Stimulated activated CD8-positive, alpha-beta memory T cell treated with anti-CD3 and anti-CD28 coated beads, Interleukin-2, amount 100 ng/mL, for 48 hours (primary cell): ENCODE results near the gene MAP2K1.
"Not testable (repeated sequence)": the region's sequence is repeated elsewhere in the genome, so short reads cannot be mapped to it uniquely, and the experiment has no call there.

Experiments
- DNase-seq, 2 donors: peaks; one replicate each; pipeline ENCODE4 v3.0.0-alpha.2; 2020; ENCODE audit warnings: low read depth in 2 of 2

Gene MAP2K1

DNA sequence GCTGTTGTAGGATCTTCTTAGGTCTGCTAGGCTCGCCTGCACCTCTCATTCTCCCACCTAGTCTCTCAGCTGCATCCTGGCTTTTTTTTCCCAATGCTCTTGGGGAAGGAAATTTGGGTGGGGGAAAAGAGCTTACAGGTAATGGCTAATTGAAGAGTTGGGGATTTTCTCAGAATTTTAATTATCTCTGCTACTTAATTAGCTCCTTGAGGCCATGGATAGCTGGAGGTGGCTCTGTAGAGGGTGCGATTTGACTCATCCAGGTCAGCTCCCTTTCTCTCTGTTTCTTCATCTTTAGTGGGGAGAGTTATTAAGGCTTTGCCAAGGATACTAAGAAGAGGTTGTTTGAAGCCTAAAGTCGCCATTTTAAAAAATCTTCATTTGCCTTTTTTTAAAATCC, 88.3 kb downstream of the MAP2K1 start:
- no peak for DNase-seq

DNA sequence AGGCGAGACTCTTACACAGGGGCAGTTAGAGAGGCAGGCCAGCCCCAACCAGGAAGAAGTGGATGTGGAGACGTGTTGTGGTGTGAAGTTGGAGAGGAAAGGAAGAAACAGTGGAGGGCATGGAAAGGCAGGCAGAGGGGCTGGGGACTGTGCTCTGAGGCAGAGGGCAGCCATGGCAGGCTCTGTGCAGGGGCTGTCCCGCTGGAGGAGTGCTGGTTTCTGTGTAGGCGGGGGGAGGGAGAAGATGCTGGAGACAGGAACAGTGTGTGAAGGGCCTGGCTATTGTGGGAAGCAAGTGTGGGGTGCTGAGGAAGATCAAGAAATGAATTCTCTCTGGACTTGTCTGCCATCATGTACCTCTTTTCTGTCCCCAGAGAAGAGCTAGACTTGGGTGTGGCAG, 89.8 kb downstream of the MAP2K1 start:
- DNase-seq: no peak

DNA sequence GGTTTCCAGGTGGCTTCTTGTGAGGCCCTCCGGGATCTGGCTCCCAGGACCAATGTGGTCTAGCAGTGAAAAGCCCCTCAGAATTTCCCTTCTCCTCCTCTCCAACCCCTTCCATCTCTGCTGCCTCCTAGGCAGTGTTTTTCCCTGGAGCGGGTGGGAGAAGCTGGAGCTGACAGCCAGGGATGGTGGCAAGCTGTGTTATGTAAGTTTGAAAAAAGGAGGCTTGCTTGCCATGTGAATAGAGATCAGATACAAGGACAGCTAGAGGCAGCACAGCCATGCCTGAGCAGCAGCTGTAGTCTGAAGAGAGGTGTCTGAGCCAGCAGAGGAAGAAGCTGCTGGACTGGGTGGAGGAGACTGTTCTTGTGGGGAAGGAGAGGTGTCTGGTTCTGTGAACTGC, 90.3 kb downstream of the MAP2K1 start:
- no peak for DNase-seq

DNA sequence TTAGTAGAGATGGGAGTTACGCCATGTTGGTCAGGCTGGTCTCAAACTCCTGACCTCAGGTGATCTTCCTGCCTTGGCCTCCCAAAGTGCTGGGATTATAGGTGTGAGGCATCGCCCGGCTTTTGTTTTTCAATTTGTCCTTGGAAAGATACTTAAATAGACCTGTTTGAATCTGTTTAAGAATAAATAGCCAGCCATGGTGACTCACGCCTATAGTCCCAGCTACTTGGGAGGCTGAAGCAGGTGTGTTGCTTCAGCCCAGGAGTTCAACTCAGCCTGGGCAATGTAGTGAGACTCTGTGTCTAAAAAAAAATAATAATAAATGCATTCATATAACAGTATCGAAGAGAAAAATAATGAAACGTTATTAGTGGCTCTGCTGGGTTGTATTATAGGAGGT, 93.6 kb downstream of the MAP2K1 start:
- DNase-seq: no peak

DNA sequence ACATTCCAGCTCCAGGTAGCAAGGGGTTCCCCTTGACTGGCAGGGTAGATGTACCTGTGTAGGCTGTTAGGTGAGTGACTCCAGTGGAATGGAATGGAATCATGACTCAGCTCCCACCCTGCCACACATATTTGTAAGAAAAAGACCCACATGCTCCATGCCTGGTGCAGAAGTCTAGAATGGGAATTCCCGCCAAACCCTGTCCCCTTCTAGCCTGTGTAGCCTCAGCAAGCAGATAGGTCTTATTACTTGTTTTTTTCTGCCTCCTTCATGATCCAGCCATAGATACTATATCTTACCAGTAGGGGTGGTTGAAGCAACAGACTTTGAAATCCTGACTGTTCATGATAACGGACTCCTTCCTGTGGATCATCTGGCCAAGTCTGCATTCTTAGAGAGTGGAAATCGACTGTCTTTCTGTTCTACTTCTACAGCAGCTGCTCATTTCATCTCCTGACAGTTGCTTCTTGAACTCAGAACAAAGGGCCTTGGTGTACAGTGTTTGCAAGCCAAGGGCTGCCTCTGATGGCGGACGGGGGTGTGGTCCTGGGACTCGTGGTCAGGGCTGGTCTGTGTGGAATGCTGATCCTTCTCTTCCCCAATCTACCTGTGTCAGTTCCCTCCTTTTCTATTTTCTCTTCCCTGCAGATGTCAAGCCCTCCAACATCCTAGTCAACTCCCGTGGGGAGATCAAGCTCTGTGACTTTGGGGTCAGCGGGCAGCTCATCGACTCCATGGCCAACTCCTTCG, 94.6 kb downstream of the MAP2K1 start:
- no peak for DNase-seq

DNA sequence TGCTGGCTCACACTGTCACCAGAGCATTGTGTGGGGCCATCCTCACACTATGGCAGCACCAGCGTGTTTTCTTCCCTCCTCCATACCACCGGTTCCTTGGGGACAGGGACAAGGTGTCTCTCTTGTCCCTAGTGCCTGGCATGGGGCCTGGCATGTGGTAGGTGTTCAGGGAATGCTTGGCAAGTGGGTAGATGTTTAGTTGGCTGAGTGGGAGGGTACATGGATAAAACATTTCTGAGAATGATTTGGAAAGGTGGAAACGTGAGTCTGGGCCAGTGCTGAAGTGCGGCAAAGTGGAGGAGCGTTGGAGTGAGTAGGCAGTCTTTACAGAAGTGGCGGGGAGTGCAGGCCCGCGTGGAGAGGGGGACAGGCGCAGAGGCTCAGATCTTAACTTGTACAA, 95.8 kb downstream of the MAP2K1 start:
- no peak for DNase-seq

DNA sequence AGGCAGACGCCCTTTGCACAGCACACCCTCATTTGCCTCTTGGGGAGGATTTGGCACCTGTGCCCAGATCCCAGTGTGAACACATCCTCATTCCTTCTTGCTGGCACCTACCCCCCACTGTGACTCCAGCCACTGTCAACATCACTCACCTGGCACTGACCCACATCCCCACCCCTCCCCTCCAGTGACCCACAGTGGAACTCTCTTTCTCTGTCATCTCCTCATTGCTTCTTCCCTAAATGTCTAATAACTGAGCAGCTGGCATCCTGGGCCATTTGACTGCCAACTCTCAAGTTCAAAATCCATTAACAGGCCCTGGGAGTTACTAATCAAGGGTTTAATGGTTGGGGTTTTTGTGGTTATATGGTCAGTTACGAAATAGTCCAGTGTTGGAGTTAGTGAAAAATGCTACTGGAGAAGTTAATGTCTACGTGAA, 96.4 kb downstream of the MAP2K1 start:
- no peak for DNase-seq

DNA sequence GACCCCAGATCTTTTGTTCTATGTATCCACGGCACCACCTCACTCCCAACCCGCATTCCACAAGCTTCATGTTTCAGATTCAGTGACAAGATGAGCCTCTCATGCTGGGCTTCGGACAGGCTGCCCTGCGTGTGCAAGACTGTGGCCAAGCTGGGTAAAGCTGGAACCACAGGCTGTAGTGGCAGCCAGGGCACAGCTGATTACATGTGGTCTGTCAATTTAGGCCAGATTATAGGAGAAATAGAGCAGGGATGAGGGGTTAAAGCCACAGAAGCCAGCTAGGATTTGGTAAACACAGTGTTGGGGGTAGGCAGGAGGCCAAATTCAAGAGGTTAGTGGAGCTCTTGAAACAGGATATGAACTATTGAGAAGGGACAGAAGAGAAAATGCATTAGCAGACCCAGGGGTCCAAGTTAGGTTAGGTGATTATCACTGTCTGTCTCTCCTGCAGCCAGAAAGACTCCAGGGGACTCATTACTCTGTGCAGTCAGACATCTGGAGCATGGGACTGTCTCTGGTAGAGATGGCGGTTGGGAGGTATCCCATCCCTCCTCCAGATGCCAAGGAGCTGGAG, 97.9 kb downstream of the MAP2K1 start:
- DNase-seq: no peak

DNA sequence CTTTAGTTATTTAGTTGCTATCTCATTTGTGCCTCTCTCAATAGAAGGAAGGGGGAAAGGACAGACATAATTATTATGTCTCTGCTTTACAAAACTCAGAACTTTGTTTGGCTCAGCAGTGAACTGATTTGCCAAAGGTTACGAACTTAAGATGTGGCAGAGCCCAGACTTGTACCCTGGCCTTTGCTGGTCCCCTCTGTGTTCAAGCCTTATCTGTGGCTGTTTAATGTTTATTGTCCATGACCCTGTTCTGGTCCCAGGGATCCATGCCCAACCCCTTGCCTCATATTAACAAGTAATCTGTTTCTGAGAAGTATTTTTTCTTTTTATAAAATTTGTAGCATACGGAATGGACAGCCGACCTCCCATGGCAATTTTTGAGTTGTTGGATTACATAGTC, 100.2 kb downstream of the MAP2K1 start:
- DNase-seq: no peak

DNA sequence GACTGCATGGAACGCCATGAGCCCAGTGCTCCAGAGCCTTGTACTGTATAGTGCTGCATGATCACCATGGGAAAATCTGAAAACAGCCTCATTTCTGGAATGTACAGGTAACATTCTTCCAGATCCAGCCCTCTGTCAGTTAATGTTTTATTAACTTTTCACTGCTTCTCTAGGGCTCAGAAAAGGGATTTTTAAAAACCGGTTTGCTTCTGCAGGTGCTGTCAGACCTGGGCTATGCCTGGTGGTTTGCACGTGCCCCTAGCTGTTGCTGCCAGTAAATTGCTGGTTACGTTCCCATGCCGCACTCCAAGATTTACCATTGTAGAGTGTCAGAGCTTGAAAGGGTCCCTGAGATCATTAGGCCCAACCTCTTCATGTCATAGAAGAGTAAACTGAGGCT, 101.8 kb downstream of the MAP2K1 start:
- no peak for DNase-seq

DNA sequence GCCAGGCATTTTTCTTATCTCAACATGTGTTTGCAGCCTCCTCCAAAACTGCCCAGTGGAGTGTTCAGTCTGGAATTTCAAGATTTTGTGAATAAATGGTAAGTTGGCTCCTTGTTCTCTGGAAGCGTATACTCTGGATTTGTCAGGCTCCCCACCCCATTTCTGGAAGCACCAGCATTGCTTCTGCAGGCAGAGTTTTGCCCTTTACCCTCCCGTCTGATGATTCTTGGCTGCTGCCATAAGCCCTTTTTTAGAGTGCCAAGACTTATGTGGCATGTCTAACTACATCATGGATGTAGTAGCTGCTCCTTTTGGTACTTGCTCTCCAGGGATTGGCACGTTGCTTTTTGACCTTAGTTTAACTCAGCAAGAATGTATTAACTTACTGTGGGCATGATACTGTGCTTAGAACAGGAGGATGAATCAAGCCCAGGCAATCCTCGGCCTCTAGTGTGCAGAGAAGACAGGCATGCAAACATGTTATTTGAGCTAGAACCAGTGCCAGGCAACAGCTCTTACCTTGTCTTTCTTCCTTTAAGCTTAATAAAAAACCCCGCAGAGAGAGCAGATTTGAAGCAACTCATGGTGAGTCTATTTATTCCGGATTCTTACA, 102.6 kb downstream of the MAP2K1 start:
- DNase-seq: no peak

DNA sequence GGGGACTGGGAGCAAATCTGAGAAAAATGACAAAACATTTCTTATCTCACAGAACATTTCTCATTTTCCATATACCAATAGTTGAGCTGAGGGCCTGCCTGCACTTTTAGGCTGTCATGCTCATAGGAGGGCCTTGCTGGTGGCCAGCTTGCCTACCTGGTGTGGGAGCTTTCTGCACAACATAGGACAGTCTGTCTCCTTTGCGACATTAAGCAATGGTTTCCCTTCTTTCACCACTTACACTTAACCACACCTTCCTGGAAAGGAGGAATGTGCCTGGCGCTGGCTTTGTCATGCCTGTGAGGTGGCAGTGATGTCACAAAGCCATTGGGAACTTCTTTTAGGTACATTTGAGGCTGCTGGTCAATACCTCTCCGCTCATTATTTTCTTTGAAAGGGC, 105.1 kb downstream of the MAP2K1 start:
- DNase-seq: no peak

DNA sequence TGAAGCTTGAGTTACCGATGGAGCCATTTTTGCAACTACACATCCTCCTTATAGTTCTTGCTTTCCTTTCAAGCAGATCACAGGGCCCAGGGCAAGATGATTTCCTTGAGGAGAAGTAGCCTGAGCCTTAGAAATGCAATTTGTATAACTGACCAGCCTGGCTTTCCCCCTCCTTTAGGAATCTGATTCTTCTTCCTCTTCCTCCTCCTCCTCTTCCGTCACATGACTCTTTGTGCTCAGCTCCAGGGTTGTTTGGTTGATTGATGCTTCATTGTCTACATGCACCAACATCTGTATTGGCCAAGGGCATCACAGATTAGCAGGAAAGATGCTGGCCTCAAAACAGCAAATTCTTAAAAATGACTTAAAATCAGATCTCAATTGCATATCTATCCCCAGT, 107.5 kb downstream of the MAP2K1 start:
- DNase-seq: no peak

DNA sequence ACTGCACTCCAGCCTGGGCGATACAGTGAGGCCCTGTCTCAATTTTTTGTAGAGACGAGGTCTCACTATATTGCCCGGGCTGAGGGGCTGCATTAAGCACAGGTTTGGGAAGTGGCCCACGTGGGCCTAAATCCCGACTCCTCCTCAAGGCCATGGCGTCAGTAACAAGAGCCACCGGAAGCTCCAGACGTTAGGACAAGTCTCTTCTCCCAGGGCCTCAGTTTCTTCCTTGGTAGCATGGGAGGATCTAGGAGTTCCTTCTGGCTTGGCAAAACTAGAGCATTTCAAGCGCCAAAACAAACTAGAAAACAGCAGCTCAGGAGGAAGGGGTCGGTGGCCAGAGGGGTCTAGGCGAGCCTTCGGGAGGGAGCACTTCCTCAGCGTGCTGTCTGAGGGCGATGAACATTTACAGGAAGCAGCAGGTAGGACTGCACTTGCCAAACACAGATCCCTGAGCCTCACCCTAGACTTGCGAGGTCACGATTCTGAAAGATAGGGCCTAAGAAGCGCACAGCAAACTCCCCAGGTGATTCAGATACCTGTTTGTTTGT, 110.3 kb downstream of the MAP2K1 start:
- DNase-seq: no peak

DNA sequence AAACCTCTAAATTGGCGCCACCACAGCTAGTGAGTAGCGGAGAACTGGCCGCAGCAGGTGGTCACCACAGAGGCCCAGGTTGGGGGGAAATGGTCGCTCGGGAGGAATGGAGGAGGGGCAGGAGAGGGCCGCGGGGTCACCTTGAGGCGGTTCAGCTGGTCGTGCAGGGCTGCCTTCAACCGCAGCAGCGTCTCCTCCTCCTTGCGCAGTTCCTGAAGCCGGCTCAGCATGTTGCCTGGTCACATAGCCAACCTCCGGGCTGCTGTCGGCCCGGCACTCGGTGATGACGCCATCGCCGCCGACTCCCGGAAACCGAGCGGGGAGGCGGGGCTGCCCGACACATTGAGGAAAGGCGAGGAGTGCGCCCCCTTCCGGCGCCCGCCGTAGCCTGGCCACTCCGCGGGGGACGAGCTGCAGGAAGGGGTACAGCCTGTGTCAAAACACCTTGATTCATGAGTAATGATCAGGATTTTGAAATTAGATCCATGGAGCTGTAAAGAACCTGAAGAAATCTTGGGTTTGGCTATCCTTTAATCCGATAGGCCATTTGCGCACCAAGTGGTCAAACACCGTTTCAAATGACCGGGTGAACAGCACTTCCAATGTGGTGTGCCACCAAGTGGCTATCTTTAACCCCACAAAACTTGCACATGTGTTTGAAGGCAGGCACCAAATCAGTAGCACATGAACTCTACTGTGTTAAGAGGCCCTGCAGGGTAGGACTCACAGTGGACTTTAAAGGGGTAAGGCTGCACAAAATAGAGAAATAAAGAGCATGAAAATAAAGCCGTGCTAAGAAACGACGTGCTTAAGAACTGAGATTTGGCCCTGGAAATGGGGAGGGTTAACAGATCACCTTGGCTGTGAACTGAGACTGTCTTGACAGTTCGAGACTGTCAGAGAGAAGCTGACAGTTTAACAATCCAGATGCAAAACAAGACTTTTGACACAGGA, 111.1 kb downstream of the MAP2K1 start, which contains the start of gene SNAPC5:
TSS of gene SNAPC5 (minus strand) at position 261 of the 954 bp plus-strand sequence. CDS start at position 230, 31 bp downstream.
- DNase-seq: peak; percentile 97 to 99

DNA sequence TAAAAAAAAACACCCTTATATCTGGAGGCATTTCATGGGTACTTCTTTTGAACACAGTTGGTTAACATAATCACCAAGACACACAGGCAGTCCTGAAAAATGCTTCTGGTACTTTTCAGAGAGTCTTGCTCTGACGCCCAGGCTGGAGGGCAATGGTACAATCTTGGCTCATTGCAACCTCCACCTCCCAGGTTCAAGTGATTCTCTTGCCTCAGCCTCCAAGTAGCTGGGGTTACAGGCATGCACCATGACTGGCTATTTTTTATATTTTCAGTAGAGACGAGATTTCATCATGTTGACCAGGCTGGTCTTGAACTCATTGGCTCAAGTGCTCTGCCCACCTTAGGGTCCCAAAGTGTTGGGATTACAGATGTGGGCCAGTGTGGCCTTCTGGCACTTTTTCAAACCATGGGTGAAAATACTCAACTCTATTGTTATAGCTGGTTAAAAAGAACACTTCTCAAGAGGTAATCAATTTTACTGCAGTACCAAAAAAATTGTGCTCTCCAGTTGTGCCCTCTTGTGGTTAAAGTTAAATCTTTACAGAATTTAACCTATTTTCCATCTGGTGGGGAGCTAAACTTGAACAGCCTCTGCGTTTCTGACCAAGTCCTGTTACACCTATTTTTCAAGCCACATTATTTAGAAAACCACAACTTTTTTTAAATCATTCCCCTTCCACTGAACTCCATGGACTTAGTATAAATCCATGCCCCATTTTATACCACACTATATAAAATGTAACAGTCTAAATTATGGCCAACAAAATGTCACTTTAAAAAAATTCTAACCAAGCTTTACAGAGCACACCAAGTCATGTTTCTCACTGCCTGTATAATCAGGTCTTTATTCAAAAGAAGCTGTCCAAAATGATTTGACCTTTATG, 112.0 kb downstream of the MAP2K1 start:
- no peak for DNase-seq

DNA sequence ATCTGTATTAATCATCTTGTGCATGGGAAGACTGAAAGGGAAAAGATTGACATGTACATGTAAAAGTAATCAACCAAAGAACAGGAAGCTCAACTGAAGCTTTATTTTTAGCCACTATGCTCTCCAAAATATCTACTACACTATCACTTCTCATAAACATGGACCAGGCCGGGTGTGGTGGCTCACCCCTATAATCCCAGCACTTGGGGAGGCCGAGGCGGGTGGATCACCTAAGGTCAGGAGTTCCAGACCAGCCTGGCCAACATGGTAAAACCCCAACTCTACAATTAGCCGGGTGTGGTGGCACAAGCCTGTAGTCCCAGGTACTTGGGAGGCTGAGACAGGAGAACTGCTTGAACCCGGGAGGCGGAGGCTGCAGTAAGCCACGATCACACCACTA, 113.6 kb downstream of the MAP2K1 start:
- DNase-seq: not testable (repeated sequence)

DNA sequence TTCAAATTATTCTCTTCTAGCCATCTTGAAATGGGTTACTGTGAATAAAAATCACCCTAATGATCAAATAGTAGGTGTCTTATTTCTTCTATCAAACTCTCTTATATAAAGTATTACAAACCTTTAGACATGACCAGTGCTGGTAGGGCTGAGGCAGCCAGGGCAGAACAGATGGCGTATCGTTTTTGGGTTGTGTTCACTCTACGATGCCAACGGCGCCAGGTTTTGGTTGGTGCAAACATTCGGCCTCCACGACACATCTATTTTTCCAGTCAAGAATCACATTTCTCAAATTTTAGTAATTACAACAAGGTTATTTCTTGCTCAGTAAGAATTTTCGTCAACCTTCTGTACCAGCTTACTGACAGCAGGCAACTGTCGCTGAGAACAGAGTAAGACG, 115.8 kb downstream of the MAP2K1 start:
- DNase-seq: no peak

DNA sequence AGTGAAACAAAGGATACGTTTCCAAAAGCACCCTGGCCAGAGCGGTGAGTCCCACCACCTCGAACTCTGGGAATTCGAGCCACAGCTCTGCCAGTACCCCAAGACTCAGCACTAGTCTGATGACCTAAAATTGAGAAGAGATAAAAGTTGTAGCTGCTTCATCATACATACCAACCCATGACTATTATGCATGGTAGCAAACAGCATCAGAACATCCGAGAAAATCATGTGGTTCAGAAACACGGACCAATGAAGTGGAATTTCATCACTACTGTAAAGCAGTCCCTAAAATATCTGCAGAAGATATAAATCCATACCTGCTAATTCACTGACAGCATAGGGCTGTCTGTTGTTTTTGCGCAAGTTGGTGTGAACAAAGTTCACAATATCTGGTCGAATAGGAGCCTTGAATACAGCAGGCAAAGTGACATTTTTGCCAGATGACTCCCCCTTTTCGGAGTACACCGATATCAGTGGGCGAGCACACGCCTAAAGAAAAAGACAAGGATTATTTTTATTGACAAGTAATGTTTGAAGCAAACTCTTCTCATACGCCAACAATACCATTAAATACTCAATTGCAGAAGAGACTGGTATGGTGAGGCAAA, 116.4 kb downstream of the MAP2K1 start:
- DNase-seq: not testable (repeated sequence)
